Lower lobe of right lung (tissue), 2 donors: ENCODE data around the gene DOCK1. TPM values are rescaled to one million over a fixed set of nuclear protein-coding genes. Genes with fewer than 3 reads are reported as not detected.
A peak's percentile ranks its signal among the peaks of the same experiment; 100 is the strongest.

ENCODE experiments used
- ATAC-seq, 2 donors: fragments of 200-7000 bp; cut with Tn5 transposase; one replicate each; pipeline ENCODE4 v1.9.1; 2020 to 2022; ENCODE audit warnings: mild to moderate bottlenecking in 2 of 2, moderate library complexity in 2 of 2
- DNase-seq: peaks from one replicate; pipeline ENCODE4 v3.0.0-alpha.2; 2020
- H3K27ac ChIP-seq: fragments of 200-600 bp; one replicate; pipeline ENCODE4 v1.8.0; 2022
- H3K27me3 ChIP-seq: fragments of 200-600 bp; one replicate; pipeline ENCODE4 v1.8.0; 2022; ENCODE audit warnings: low read depth
- H3K36me3 ChIP-seq: fragments of 200-600 bp; one replicate; pipeline ENCODE4 v1.8.0; 2022; ENCODE audit warnings: mild to moderate bottlenecking
- H3K4me1 ChIP-seq: fragments of 200-600 bp; one replicate; pipeline ENCODE4 v1.8.0; 2022
- H3K4me3 ChIP-seq: fragments of 200-600 bp; one replicate; pipeline ENCODE4 v1.8.0; 2022; ENCODE audit warnings: mild to moderate bottlenecking
- H3K9me3 ChIP-seq: fragments of 200-600 bp; one replicate; pipeline ENCODE4 v1.8.0; 2022
- intact Hi-C: fragments of 100-400 bp; cut with DNase I; formaldehyde crosslinking; loops from one replicate; pipeline ENCODE4 v1.11.0; 2022
- total RNA-seq: library from RNA; stranded (reverse); fragmentation: NEBNext Ultra II Directional; extraction: Animal tissue kit (Norgen Biotek cat#: 25700); gene quantifications from one replicate; pipeline ENCODE4 v1.2.1, GENCODE V29; 2021
- TF ChIP-seq, protein P1 (sequence below): fragments of 200-600 bp; IDR thresholded peaks from one replicate; pipeline ENCODE4 v1.8.0; 2022; ENCODE audit warnings: antibody characterized with exemption, mild to moderate bottlenecking
- donor health status: DM: no; HTN: yes; CAD: no; lungs with severe emphysema.

Gene DOCK1
- total RNA-seq, 1 donor from 2014 or later = 44.8 TPM

DNA sequence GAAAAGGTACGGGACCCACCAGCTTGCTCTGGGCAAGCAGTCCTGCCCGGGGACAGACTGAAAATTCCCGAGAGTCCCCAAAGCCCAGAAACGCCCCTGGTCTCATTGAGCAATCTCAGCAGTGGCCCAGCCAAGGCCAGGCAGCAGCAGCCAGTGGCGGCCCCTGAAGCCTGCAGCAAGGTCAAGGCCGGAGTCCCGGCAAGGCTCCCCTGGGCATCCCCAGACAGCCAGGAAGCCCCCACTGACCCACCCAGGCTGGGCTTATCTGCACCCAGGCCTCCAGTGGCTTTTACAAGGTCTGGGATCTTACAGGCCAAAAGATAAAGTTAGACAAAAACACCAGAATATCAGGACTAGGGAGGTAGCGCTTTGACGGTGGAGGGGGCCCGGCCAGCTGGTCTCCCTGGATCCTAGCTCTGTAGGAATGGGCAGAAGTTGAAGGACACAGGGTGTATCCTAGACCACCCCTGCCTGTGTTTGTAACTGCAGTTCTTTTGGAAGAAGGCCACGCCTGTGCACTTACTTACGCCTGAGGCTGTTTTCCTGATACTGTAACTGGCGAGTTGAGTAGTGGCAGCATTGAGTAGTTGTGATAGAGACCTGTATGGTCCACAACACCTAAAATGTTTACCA, 513.4 kb downstream of the DOCK1 start:
- Histone ChIP-seq H3K4me3 (no peak overlapping the region), H3K27ac (no peak overlapping the region), H3K9me3 (no peaks in the 10 kb centered on the region), H3K4me1 (no peaks in the 10 kb centered on the region), H3K36me3 (peaks cover 59% of the 10 kb centered on the region), H3K27me3 (no peaks in the 10 kb centered on the region)
- DNase-seq (no peak), ATAC-seq (no peak)
- TF ChIP-seq, protein P1, sequence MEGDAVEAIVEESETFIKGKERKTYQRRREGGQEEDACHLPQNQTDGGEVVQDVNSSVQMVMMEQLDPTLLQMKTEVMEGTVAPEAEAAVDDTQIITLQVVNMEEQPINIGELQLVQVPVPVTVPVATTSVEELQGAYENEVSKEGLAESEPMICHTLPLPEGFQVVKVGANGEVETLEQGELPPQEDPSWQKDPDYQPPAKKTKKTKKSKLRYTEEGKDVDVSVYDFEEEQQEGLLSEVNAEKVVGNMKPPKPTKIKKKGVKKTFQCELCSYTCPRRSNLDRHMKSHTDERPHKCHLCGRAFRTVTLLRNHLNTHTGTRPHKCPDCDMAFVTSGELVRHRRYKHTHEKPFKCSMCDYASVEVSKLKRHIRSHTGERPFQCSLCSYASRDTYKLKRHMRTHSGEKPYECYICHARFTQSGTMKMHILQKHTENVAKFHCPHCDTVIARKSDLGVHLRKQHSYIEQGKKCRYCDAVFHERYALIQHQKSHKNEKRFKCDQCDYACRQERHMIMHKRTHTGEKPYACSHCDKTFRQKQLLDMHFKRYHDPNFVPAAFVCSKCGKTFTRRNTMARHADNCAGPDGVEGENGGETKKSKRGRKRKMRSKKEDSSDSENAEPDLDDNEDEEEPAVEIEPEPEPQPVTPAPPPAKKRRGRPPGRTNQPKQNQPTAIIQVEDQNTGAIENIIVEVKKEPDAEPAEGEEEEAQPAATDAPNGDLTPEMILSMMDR = no peak
- intact Hi-C loops = no loop called here

DNA sequence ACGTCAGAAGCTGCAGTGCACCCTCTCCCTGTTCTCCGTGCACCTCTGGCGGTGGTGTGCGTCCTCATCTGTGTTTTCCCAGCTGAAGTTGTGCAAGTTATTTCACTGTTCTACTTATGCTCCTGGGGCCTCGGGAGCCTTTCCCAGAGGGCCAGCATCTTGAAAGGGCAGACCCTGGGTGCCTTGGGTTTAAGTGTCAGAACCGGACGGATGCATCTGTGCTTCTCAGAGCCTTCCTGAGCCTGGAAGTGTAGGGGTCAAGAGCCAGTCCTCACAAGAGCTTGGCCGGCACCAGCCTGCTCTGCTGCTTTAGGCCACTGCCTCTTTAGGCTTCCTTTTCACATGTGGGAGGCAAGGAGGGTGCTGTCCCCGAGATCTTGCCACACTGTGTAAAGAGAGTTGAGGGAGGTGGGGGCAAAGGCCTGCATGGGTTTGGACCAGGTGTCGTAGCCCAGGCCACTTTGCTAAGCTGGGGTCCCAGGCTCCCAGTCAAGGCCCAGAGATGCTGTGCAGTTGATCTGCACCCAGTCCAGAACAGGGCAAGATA, 515.0 kb downstream of the DOCK1 start:
- ATAC-seq (no peak), DNase-seq (no peak)
- Histone ChIP-seq H3K4me1 (no peaks in the 10 kb centered on the region), H3K36me3 (peaks cover 56% of the 10 kb centered on the region), H3K27me3 (no peaks in the 10 kb centered on the region), H3K27ac (no peak overlapping the region), H3K4me3 (no peak overlapping the region), H3K9me3 (no peaks in the 10 kb centered on the region)
- intact Hi-C loops = no loop called here
- TF ChIP-seq, protein P1 = no peak

DNA sequence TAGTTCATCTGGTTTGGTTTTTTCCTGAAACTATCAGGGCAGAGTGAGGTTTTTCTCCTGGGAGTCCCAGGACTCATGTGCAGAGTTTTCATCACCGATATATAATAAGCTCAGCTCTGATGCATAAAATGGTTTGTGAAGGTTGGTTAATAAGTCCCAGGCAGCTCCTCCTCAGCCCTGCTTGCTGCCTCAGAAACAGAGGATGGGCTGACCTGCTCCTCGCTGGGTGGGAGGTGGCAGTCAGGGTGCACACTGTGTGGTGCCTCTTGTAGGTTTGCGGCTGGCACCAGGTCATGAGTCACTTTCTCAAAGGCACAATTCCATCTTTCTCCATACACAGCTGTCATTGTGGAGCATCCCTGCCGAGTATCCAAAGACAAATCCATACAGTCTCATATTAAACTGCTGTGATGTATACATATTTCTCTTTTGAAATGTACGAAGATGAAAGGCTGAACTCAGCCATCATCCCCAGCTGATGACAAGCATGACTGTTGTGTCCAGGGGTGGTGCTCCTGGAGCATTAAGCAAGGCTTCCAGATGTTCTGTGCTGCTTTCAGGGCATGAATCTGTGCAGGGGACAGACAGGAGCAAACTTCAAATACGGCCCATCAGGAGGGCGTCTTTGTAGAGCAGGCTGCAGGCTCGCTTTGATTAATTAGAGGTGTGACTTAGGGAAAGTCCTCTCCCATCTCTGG, 518.1 kb downstream of the DOCK1 start:
- Histone ChIP-seq H3K27ac (no peak overlapping the region), H3K4me3 (no peak overlapping the region), H3K27me3 (no peaks in the 10 kb centered on the region), H3K36me3 (peaks cover 69% of the 10 kb centered on the region), H3K9me3 (no peaks in the 10 kb centered on the region), H3K4me1 (no peaks in the 10 kb centered on the region)
- DNase-seq (no peak), ATAC-seq (no peak)
- intact Hi-C loops = no loop called here
- TF ChIP-seq, protein P1 = no peak

DNA sequence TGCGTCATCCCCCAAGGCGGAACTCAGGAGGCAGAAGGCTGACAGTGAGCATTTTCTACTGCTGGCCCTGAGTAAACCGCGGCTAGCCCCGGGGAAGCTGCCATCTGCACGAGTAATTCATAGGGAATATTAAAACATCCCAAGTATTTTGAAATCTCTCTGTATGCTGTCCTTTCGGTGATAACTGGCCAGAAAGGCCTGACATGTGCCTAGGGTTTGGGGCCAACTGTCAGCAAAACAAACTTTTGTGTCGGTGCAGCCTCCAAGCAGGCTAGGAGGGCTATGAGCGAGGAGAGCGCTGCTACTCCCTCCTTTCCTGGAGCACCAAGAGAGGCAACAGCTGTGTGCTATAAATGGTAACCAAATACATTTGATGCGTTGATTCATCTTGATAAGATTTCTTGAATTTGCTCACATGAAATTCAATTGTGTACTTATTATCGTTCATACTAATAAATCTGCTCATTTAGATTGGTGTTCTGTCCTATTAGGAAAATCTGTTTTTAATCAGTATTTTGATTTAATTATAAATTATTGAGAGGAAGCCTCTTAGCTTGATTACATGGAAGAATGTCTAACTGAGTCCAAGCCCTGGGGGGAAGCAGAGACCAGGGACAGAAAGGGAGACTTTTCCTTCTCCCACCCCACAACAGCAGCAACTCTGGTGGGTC, 519.5 kb downstream of the DOCK1 start:
- DNase-seq (no peak), ATAC-seq (peak; percentile 33 to 65)
- intact Hi-C loops = no loop called here
- TF ChIP-seq, protein P1 = no peak
- no peaks in the 10 kb centered on the region for H3K27me3 ChIP-seq
- no peak overlapping the region for H3K4me3 ChIP-seq
- peaks cover 55% of the 10 kb centered on the region for H3K36me3 ChIP-seq
- H3K4me1 ChIP-seq = no peaks in the 10 kb centered on the region
- no peak overlapping the region for H3K27ac ChIP-seq
- H3K9me3 ChIP-seq = no peaks in the 10 kb centered on the region

DNA sequence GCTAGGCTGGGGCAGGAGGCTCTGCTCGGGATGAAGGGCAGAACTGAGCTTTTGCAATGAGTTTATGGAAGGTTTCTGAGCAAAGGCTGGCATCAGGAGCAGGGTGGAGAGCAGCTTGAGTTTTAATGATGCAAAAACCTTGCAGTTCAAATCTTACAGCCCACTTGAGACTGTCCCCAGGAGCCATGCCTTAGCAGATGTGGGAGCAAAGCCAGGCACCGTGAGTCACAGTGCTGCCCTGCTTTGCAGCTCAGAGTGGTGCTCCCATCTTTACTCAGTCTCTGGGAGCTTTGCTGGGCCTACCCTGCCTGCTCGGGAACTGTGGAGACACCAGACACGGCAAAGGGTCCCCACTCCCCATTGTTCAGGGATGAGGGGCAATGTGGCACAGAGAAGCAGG, 521.5 kb downstream of the DOCK1 start:
- H3K9me3 ChIP-seq = no peaks in the 10 kb centered on the region
- DNase-seq (no peak), ATAC-seq (no peak)
- peaks cover 39% of the 10 kb centered on the region for H3K36me3 ChIP-seq
- H3K27ac ChIP-seq = no peak overlapping the region
- TF ChIP-seq, protein P1 = no peak
- H3K27me3 ChIP-seq = no peaks in the 10 kb centered on the region
- no peaks in the 10 kb centered on the region for H3K4me1 ChIP-seq
- no peak overlapping the region for H3K4me3 ChIP-seq
- intact Hi-C loops = no loop called here
